ENCODE data around the gene RAP1GAP. TPM values are rescaled to one million over a fixed set of nuclear protein-coding genes. Genes with fewer than 3 reads are reported as not detected.
"Not testable (repeated sequence)": the region's sequence is repeated elsewhere in the genome, so short reads cannot be mapped to it uniquely, and the experiment has no call there.

Gene RAP1GAP
- total RNA-seq, 1 donor from 2014 or later = under 0.01 TPM

DNA sequence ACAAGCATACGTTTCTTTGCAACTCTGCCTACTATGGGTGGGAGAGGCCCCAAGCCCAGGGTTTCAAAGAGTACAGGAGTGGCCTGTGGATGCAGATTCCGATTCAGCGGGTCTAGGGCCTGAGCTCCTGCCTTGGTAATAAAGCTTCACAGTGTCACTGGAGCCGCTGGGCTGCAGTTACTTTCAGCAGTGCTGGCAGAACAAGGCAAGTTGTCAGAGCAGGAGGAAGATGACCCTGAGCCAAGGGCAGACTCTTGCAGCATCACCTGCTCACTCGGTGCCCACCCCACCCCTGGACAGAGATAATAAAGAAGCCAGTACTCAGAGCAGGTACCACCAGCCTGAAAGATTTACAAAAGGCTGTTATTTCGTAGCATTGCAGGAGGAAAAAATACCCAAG, 8.0 kb upstream of the RAP1GAP start:
- DNase-seq (ENCODE audit: low read depth in 2 of 2) = no peak

DNA sequence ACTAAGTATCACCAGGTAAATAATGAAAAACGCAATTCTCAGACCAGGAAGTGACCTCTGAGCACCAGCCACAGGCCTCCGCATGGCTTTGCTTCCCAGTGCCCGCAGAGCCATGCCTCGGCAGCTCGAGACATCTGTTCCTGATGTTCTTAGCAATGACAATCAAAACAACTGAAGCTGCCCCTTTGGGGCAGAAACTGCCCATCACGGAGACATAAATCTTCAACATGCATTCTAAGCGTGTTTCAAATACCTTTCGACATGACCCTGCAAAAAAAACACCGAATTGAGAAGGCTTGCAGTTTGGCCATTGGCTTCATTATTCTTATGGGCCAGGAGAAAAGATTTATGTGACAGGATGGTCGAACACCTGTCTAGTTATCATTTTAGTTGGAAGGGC, 5.8 kb upstream of the RAP1GAP start:
- no peak for DNase-seq (ENCODE audit: low read depth in 2 of 2)

DNA sequence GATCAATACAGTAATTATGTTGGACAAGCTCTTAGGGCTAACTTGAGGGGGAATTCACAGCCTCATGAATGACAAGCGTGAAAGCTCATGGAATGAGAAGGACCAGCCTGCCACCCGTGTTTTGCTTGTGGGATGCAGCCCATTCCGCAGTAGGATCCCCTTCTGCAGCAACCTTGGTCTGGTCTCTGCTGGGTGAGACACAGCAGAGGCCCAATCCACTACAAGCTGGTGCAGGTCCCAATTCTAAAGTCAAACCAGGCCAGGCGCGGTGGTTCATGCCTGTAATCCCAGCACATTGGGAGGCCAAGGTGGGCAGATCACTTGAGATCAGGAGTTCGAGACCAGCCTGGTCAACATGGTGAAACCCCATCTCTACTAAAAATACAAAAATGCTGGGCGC, 4.7 kb upstream of the RAP1GAP start:
- not testable (repeated sequence) for DNase-seq (ENCODE audit: low read depth in 2 of 2)

DNA sequence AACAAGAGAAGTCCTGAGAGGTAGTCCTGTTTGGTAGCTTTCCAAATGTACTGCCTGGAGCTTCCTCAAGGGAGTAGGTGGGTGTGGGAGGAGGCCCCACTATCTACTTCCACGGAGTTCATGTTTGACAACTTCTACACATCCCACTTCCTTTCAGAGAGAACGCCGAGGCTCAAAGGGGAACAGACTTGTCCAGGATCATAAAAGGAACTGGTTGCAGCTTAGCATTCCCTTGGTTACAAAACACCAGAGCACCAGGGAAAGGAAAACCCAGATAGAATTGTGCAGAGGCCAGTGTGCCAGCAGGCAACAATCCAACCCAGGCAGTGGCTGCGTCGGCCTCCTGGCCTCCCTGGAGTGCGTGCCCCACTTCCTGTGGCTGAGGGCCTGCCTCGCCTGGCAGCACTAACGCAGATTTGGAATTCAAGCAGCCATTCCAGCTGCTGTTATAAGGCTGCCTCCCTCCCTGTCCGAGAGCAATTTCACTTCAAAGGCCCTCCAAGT, 4.2 kb upstream of the RAP1GAP start:
- peak; percentile 40 to 51 for DNase-seq (ENCODE audit: low read depth in 2 of 2)

DNA sequence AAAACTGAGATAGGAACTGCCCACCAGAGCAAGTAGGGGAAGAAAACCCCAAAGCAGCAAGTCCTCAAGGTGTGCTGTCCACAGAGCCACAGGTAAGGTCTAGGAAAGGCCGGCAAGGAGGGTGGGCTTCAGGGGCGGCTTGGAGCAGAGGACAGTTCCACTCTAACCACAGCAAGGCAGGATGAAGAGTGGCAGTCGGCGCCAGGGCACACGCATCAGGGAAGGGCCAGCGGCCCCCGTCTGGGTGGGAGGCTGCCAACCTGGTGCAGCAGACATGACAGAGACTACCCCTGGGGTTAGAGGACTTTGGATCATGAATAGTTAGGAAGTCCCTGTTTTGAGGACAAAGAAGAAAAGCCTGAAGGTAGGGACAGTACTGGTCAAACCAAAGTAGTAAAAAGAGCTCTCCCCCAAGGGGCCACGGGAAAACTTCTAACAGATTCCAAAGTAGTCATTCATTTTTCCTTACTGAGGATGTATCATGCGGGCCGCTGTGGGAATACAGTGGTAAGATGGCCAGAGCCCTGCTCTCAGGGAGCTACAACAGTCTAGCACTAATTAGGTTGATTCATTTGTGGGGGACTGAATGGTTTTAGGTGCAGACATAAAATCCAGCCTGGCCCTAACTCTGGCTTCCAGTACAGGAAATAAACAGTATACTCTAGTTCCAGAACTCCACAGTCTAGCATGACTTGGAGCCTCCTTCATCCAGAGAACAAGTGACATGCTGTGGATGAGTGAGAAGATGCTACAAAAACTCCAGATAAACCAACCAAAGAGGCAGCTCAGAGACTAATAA, 3.5 kb upstream of the RAP1GAP start:
- DNase-seq (ENCODE audit: low read depth in 2 of 2) = no peak

DNA sequence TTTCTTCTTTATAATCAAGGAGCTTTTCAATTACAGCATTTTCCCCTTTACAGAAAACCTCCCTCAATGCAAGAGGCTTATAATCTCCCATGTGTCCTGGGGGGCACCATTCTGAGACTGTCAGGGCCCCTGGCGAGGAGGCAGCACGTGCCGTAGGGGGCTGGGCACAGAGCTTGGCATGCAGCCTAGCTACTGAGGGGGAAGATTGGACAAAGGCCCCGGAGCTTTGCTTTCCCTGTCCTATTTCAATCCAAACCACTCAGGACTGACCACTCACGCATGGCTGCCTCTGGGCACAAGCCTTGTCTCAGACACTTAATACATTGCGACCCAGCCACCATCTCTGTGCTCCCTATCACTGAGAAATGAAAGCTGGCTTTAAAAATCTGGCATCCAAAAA, 2.8 kb upstream of the RAP1GAP start:
- no peak for DNase-seq (ENCODE audit: low read depth in 2 of 2)

DNA sequence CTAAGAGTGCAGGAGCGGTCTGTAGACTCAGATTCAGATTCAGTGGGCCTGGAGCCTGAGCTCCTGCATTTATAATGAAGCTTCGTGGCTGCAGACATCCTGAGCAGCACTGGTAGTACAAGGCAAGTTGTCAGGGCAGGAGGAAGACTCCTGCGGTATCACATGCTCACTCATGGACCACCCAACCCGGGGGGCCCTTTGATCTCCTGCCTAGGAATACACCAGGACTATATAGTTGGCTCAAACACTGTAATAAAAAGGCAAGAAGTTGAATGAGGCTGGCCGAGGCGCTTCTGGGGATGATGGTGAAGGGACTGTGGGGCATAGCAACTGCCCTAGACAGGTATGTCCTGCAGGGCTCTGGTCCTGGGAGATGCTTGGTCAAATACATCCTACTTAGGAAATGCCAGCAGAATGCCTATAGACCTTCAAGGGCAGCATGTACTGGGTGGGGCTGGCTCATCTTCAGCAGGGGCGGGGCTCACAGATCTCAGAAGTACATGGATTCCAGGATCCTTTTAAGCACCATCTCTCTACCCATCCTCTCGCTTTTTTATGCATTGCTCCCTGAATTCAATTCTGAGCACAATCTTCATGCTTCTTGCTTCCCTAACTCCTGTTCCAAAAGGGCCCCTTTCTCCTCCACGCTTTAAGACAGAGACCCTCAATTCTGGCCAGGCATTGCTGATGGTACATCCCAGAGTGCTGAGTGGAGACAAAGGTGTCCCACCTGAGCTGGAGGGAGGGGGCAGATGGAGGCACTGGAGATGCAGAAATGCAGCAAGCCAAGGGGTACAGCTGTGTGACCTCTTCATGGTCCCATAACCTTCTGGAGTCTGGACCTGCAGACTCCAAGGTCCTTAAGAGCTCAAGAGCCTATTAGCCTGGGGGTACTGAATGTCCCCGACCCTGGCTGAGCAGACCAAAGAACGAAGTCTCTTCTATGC, 2.1 kb upstream of the RAP1GAP start:
- DNase-seq (ENCODE audit: low read depth in 2 of 2) = no peak

DNA sequence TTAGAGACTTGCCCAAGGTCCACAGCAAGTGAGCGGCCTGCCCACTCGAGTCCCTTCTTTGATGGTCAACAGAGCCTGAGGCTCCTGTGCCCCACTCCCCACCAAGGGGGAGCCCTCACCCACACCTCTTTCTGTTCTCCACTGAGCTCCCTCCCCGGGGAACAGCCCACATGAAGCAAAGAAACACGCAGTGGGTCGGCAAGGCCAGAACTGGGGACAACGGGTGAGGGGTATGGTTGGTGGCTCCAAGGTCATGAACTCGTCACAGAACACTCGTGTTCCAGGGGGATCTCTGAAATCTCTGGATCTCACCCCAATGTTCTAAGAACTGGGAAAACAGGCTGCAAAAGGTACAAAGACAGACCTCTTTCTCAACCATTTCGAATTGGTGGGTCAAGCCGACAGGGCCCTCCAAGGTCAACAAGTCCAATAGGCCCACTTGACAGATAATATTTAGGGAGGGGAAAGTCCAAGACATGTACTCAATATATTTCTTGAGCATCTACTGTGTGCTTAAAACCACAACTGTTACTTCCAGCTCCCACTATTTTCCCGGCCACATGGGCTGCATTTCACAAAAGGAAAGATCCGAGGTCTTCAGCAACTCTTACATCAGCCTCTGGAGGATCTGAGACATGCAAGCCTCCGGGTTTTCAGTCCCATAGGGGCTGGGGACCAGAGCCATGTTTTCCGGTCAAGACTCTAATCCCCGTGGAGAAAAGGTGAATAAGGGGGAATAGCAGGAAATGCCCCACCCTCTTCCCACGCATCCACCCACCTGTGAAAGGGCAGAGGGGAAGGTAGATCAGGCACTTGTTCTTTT, 1.1 kb upstream of the RAP1GAP start:
- no peak for DNase-seq (ENCODE audit: low read depth in 2 of 2)

DNA sequence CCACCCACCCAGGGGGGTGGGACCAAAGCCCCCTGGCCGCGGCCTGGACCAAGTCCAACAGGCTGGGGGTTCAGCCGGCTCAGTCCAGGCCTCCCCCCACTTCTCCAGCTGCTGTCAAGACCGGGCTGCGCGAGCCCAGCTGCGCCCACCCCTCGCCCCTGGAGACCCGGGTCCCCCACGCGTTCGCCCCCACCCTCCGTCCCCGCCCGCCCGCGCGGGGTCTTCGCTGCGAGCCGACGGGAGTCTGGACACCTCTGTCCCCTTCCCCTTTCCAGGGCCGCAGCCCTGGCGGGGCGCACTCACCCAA, 253 bp downstream of the RAP1GAP start:
- DNase-seq (ENCODE audit: low read depth in 2 of 2) = no peak

DNA sequence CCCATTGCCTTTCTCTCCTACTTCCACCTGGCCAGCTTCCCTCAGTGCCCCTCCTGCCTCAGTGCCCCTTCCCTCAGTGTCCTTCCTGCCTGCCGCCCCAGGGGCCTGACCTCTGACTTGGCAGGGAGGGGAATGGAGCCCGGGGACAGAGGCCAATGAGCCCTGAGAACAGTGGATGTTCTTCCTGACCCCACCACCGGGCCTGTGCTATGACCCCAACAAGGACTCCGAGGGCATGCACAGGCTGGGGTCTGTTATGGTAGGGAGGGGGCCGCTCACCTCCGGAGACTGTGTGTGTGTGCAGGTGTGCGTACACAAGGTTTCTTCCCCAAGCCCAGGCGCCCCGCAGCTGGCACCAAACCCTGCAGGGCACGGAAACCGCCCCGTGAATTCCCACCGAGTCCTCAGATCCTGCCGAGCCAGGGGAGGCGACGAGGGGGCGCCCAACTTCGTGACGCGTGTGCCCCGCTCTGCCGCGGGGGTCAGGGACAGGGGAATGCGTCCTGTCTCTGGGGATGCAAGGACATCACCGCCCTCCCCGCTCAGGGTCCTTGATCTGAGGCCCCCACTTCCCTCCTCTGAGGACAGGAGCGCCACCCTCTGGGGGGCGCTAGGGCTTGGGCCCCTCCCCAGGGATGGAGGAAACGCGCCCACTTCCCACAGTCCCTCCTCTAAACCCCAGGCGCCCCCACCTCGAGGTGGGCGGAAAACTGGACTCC, 766 bp downstream of the RAP1GAP start:
- DNase-seq (ENCODE audit: low read depth in 2 of 2) = no peak

DNA sequence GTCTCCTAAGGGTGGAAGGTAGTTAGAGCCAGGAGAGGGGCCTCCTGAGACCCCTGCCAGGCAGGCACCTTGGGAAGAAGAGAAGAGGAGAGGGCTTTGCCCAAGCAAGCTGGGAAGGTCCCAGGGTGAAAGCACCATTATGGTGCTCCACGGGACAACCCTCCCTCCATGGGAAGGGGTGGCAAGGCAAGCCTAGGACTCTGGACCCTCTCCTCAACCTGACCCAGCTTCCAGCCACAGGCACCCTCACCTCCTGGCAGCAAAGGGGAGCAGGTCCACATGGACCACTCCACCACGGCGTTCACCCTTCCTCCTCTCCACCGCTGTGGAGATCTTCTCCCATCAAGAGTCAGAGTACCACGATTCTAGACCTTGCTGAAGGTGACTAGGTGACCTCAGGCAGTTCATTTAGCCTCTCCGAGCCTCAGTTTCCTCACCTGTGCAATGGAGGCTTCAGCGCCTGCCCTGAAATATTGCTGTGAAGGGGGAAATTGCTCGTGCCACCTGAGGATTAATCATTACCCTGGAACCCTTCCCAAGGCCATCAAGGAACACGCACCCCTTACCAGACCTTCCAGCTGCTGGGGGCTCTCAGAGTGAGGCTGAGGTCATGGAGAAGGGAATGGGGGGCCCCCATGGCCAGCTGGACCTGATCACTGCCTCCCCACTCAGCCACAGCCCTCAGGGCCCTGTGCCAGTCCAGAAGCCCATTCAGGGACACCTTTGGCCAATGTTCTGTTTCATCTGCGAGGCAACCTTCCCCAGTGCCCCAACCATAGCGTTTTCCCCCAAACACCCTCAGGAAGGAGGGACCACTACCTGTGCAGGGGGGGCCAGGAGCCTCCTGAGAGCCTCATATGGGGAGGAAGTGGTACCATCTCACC, 1.6 kb downstream of the RAP1GAP start:
- no peak for DNase-seq (ENCODE audit: low read depth in 2 of 2)

DNA sequence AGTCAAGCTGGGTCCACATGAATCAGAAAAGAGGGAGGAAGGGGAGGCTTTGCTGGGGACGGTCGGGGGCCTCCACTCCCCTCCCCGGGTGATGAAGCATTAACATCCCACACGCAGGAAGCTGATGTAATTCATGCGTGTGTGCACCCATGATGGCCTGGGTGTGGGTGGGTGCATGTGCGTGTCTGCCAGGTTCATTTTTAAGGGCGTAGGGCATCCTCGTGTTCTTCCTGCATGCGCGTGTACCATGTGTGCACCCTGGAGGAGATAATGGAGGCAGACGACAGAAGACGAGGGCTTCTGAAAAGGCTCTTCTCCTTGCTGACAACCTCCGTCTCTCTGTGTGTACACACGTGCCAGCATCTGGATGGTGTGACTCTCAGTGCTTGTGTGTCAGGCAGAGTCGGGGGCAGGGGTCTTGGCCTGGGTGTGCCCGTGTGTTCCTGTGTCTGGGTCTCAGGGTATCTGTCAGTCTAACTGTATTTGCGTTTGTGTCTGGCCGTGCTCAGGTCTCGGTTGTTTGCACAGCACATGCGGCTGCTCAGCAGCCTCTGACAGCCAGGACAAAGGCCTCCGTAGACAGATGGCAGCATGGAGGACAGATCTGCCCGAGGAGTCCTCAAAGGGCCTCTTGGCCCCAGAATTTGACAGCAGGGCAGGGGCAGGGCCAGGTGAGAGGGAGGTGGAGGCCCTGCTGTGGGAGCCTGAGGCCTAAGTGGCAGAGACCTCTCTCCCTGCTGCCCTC, 2.4 kb downstream of the RAP1GAP start:
- no peak for DNase-seq (ENCODE audit: low read depth in 2 of 2)

DNA sequence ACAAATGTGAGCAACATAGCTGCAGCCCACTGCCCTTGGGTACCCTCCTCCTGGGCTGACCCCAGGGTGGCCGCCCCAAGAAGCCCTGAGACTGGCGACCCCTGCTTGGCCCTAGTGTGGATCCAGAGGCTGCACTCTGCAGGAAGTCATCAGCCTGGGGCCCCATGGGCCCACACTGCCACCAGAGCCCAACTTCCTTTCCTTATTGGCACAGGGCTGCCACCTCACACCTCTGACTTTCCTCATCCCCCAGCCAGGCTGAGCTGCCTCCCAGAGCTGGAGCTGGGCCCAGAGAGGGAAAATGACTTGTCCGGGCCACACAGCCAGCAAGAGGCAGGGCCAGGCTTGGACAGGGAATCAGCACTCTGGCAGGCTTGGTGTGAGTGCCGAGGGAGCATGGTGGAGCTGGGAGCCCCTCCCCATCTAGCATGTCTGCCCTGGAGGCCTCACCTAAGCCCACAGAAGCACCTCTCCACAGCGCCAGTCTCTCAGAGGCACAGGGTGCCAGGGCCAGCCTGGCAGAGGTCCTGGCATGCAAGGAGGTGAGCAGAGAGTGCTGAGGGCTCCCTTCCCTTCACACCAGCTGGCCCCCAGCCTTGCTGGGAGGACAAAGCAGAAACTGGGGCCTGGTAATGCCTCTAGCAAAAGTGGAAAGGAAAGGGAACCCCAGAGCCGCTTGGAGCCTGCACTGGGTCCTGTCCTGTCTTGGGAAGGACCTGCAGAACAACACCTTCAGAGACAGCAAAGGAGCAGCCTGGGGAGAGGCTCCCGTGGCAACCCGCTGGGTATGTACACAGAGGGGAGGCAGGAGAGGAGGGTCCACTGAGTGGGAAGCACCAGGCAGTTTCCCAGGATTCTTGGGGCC, 3.2 kb downstream of the RAP1GAP start:
- no peak for DNase-seq (ENCODE audit: low read depth in 2 of 2)

DNA sequence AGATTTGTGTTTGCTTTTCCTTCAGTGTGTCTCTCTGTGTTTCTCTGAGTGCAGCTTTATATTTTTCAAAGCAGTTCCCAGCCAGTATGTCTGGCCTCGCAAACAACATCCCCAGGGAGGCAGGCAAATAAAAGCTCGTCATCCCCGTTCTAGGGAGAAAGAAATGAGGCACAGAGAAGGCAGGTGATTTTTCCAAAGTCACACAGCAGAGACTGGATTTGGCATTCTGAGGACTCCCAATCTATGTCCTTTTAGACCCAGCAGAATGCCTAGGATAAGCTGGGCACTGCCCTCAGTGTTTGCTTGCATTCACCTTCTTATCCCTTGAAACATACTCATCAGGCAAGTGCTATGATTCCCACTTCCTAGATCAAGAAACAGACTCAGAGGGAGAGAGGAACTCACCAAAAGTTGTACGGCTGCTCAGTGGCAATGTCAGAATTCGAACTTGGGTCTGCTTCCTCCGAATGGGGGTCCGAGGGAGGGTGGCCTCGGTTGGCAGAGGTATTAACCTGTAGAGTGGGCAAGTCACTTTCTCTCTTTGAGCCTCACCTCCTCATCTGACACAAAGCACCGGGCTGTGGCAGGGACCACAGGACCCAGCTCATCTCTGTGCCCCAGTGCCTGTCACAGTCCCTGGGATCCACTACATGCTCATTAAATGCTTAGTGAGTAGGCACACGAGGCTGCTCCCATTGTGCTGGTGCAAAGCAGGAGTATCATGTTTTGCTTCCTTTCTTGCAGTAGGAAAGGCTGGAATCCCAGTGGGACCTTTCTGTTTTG, 4.2 kb downstream of the RAP1GAP start:
- DNase-seq (ENCODE audit: low read depth in 2 of 2) = no peak

DNA sequence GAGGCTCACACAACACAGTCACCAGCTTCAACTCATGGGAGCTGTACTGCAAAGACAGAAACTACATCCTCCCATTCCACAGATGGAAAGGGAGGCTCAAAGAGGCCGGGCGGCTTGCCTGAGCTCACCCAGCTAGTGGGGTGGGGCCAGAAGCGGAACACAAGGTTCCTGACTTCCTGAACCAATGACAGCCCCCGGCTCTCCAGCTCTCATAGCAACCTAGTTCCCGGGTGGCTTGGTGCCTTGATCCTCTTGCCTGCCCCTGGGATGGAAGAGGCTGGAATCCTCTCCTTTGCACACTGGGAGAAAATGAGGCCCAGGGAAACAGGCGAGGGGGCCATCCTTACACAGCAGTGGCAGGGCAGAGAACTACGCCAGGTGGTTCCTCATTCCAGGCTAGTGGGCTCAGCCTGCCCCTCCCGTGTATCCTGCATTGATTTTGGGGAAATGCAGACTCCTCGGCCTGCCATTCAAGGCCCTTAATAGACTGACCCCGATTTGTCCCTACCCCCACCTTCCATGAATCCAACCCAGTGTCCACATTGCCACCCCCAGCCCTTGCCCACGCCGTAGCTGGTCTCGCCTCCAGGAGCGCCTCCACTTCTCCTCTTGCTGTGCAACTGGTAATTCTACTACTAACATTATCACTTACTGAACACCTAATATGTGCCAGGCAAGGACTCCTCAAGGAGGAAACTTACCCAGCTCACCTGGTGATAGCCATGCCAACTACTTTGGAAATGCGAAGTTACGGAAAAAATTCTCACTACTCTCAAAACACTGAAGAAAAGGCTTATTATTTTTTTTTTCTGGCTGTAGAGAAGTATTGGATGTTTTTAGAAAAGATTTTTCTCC, 5.0 kb downstream of the RAP1GAP start:
- no peak for DNase-seq (ENCODE audit: low read depth in 2 of 2)

DNA sequence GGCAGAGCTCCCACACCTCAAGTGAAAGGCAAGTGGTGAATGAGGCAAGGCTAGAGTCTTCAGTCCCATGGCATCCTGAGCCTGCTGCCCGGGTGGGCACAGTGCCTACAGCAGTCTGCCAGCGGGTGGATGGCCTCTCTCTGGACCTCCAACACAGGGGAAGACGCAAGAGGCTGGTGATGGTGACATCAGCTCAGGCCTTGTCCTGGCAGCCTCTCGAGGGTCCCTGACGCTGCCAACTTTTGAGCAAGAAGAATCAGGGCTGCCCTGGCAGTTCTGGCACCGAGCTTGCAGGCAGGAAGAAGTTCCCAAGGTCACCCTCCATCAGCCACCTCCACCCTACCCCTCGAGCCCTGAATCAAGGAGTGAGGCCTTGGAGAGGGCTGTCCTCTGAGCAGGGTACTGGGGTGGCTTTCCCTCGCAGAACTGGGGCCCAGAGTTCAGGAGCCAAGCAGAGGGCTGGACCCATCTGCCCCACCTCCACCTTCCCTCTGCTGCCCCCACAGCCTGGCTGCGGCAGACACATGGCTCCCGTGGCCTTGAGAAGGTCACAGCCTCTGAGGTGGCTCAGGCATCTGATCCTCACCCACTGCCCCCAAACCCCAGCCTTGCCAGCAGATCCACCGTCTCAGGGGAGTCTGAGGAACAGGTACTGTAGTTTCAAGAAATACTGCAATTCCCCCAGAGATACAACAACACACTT, 5.8 kb downstream of the RAP1GAP start:
- DNase-seq (ENCODE audit: low read depth in 2 of 2) = no peak

Data from lung microvascular endothelial cell (primary cell).